NCI-H526 treated with DMSO at 0.1 percent for 48 hours (cell line): ENCODE measurements around the gene BEND5.

Experiments
- DNase-seq: peaks from one replicate; lab custom pipeline; 2025; lab: John Stamatoyannopoulos, UW

The BEND5 gene

DNA sequence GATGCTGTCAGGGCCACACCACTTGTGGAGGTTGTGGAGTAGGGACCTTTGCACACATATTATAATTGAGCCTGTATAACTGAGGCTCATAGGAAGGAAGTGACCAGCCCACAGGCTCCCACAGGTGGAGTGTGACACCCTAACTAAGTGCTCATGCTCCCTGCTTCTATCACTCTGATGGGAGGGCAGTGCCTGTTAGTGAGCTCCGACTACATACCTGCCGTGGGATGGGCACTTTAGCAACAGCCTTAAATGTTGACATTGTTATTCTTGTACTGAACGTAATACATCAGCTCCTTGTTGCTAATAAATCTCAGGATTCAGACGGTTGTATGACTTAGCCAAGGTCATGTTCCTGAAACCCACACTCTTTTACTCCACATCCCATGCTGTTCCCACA is 58.0 kb downstream of the BEND5 start:
- no peak for DNase-seq

DNA sequence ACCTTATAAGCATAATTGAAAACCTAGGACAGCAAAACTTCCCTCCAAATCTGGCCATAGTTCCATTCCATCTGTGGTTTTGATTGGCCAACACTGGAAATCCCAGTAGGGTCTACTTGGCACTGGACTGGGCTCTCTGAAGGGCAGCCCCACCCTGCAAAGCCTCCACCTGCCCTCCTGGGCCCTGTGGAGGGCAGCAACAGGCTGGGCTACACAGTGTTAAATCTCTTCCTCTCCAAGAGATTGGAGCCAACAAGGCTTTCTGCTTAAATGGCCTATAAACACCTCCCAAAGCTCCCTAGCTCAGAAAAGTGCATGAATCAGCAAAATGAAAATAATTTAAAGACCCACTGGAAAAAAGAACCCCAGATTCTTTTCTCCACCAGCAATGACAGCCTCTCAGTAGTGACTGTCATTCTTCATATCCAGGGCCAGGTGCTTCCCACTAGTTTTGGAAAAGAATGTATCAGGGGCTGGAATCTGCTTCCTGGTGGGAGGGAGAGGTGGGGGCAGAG is 58.5 kb downstream of the BEND5 start:
- DNase-seq, result no peak

DNA sequence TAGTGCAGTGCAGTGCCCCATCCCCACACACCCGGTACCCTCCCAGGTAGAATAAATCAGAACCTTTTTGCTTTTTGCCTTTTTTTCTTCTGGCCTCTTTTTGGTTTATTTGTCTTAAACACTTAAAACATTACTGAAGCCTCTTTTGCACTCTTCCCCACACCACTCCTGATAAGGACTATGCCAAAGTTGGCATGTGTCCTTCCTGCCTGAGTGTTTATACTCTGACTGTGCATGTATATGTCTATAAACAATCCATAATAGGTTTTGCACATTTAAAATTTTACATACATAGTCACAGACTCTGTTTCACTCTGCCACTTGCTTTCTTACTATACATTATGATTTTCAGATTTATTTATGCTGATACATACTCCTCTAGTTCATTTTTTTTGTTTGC is 59.6 kb downstream of the BEND5 start:
- no peak for DNase-seq

GRCh38 chr1:48715921-48716320 is 60.8 kb downstream of the BEND5 start:
- no peak for DNase-seq

DNA sequence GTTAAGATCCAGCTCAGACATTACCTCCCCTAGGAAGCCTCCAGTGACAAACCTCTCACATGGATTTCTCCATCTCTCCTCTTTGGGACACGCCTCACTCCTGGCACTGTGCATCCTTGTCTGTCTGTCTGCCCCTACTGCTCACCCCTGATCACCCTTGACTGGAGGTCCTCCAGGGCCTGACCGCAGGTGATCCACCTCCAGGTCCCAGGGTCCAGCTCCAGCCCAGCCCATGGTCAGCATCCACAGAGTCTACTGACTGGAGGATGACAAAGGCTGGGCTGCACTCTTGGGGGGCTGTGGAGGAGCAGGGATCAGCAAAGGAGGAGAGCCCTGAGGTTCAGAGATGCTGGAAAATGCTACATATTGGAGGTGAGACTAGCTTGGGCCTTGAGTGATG is 65.8 kb downstream of the BEND5 start:
- no peak for DNase-seq

GRCh38 chr1:48710318-48710717 is 66.4 kb downstream of the BEND5 start:
- DNase-seq, result no peak

GRCh38 chr1:48704736-48705135 is 72.0 kb downstream of the BEND5 start:
- DNase-seq, result no peak

DNA sequence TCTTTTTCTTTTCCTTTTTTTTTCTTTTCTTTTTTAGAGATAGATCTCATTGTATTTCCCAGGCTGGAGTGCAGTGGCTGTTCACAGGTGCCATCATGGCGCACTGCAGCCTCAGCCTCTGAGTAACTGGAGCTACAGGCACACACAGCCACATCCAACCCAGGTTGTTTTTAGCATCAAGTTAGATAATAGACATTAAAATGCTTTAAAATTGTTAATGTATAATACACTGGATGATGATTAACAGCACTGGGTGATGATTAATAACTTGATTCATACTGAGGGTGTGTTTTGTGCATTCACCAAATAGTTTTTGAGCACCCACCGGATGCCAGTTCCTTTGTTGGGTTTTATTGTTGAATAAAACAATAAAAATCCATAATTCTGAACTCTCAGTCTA is 75.2 kb downstream of the BEND5 start:
- DNase-seq, result no peak

- no peak for DNase-seq
Measured at GRCh38 chr1:48697066-48697707, 79.5 kb downstream of the BEND5 start.

GRCh38 chr1:48695161-48695560 is 81.5 kb downstream of the BEND5 start:
- DNase-seq, result no peak

DNA sequence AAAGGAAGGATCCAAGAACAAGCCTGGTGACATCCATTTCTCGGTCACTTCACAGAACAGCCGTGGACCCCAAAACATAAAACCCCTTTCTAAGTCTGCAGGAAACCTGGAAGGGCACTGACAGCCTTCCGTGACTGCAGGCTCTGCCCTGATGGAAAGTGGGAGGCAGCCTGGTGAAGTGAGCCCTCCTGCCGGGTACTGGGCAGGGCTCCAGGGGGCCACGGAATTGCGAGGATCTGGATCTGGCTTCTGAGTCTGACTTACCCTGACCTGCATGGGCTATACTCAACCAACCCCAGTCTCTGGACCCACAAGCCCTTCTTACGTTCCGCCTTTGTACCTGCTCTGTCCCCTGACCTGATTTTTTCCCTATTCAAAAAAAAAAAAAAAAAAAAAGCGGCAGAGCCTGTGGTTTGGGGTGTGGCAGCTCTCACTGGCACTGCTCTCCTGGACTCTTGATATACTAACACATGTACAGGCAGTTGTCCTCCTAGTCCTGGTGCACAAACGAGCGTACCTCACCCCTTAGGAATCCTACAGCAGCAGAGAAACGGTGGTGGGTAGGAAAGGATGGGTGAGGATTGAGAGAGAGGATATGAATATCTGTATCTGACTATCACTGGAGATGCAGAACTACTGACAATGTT is 82.9 kb downstream of the BEND5 start:
- DNase-seq, result no peak

DNA sequence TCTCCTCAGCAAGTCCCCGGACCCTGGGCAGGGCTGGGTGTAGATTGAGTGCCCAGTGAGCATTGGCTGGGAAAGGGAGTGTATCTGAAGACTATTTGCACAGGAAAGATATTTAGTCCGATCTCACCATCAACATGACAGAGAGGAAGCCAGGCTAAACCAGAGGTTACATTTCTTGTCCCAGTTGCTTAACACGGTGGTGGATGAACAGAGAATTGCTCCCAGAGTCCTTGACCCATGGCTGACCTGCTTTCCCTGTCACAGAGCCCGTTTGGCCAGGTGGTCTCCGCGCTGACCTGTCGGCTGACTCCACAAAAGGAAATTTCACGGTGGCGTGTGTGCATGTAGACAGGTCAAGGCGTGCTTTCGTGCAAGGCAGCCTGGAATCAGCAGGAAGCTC is 83.5 kb downstream of the BEND5 start:
- no peak for DNase-seq

DNA sequence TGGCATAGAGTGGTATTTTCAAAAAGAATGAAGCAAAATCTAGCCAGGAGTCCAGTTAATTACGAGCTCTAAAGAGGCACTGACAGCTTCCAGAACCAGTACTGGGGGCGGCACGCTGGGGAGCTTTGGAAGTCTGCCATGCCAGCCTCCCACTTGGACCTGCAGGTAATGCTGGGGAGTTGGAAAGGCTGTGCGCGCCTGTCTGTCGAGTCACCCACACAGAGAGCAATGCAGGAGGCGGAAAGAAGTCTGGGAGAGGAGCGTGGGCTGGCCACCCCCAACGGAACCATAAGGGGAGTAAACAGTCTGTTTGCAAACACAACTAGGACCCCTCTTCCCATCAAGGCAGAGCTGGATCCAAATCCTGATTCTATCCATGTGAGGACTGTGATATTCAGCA is 84.5 kb downstream of the BEND5 start:
- no peak for DNase-seq

GRCh38 chr1:48691429-48692001 is 85.2 kb downstream of the BEND5 start:
- DNase-seq, result no peak

GRCh38 chr1:48688102-48688760 is 88.5 kb downstream of the BEND5 start:
- no peak for DNase-seq

DNA sequence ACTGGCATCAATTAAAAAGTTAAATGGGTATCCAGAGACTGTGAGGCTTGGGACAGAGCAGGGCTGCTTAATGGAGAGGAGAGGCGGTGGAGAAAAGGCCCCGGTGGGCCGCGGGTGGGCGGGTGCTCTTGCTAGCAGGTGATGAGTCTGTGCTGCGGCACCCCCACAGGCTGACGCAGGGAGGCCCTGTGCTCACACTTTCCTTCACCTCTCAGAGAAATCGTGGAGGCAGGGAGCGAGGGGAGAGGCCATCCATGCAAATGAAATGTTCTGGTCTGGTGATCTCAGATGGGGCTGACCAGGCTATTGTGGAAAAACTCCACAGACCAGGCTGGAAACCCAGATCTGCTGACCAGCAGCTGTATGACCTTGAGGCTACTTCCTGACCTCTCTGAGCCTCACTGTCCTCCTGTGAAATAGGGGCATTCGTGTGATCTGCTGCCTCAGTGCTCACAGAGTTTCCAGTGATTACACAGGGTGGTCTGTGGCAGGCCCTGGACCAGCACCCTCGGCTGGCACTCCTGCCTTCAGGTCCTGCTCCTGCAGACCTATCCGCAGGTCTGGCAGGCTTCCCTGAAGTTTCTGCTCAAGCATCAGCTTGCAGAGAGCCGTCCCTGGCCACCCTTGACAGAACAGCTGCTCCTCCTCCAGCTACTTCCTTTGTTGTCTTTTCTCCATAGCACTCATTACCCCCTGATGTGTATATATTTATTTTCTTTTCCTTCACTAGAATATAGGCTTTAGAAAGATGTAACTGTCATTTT is 89.2 kb downstream of the BEND5 start:
- no peak for DNase-seq

- DNase-seq, result no peak
Measured at GRCh38 chr1:48686159-48686558, 90.5 kb downstream of the BEND5 start.

GRCh38 chr1:48684381-48684780 is 92.3 kb downstream of the BEND5 start:
- no peak for DNase-seq

DNA sequence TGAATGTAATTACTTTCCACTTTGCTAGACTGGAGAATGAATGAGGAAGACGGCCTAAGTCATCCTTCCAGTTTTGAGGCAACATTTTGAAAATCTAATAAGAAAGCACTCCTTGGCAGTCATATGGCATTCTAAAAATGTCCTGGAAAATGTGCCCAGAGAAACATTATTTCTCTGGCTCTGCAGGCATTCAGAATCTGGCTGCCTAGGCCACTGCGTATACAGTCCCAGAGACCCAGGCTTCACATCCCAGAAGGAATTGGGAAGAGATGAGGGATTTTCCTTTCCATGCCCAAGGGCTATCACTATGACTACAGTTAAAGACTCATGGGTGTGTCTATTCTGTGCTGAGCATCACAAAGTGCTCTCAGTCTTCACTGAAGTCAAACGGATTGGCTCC is 92.9 kb downstream of the BEND5 start:
- no peak for DNase-seq

- no peak for DNase-seq
Measured at GRCh38 chr1:48681476-48682305, 95.0 kb downstream of the BEND5 start.

GRCh38 chr1:48680411-48681035 is 96.2 kb downstream of the BEND5 start:
- no peak for DNase-seq
